ENCODE data around the gene RAD18.

RAD18 gene

DNA sequence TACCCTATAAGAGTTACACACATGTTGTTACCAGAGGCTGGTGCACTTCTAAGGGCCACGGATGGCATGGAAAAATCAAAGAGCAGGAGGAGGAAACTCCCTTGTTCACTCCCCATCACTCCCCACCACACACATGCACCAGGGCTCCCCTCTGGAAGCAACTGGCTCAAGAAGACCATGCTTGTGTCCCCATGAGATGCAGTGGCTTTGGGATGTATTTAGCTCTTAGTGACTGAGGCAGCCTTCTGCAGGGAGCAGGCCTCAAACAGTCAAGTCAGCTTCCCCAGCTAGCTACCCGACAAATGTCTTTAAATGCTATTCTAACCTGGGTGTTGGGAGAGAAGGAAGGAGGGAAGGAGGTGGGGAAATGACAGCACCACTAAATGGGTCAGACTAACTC, 32.9 kb upstream of the RAD18 start:
- TF ChIP-seq POLR2AphosphoS5 (IDR thresholded peaks at IDR 0.05; ENCODE audit: low read depth, low read length), result no peak
- TF ChIP-seq FOXP2 (optimal IDR thresholded peaks at IDR 0.05; ENCODE audit: borderline replicate concordance, extremely low read depth, extremely low read length, insufficient read depth), result no peak
- no peak for TF ChIP-seq SIN3A (IDR thresholded peaks at IDR 0.05; ENCODE audit: borderline replicate concordance, insufficient read depth, low read length)
- no peak for TF ChIP-seq TAF1 (IDR thresholded peaks at IDR 0.05; ENCODE audit: borderline replicate concordance, insufficient read depth, low read length)
- TF ChIP-seq, protein P1, sequence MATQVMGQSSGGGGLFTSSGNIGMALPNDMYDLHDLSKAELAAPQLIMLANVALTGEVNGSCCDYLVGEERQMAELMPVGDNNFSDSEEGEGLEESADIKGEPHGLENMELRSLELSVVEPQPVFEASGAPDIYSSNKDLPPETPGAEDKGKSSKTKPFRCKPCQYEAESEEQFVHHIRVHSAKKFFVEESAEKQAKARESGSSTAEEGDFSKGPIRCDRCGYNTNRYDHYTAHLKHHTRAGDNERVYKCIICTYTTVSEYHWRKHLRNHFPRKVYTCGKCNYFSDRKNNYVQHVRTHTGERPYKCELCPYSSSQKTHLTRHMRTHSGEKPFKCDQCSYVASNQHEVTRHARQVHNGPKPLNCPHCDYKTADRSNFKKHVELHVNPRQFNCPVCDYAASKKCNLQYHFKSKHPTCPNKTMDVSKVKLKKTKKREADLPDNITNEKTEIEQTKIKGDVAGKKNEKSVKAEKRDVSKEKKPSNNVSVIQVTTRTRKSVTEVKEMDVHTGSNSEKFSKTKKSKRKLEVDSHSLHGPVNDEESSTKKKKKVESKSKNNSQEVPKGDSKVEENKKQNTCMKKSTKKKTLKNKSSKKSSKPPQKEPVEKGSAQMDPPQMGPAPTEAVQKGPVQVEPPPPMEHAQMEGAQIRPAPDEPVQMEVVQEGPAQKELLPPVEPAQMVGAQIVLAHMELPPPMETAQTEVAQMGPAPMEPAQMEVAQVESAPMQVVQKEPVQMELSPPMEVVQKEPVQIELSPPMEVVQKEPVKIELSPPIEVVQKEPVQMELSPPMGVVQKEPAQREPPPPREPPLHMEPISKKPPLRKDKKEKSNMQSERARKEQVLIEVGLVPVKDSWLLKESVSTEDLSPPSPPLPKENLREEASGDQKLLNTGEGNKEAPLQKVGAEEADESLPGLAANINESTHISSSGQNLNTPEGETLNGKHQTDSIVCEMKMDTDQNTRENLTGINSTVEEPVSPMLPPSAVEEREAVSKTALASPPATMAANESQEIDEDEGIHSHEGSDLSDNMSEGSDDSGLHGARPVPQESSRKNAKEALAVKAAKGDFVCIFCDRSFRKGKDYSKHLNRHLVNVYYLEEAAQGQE (IDR thresholded peaks at IDR 0.05; ENCODE audit: insufficient read depth in 1 of 2, low read depth in 2 of 2, low read length in 2 of 2), result no peak

- no peak for TF ChIP-seq POLR2AphosphoS5 (IDR thresholded peaks at IDR 0.05; ENCODE audit: low read depth, low read length)
These were observed 31.0 kb upstream of the RAD18 start for GRCh38 chr3:8994226-8994625.

DNA sequence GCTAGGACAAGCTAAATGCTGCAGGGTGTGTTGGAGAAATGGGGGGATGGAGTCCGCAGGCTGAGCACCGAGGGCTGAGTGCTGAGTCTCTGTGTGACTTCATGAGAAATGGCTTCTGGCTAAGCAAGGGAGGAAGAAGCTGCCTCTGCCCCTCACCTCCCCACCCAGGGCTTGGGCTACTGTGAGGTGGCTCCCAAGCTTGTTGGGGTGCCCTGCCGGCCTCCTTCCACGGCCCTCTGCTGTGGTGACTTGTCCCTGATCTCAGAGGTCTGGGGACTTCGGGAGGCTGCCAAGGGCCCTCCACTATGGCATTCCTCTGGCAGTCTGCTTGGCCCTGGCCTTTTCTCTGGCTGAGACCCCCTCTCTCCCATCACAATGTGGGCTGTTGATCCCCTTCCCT, 30.1 kb upstream of the RAD18 start:
- TF ChIP-seq TAF1 (IDR thresholded peaks at IDR 0.05; ENCODE audit: borderline replicate concordance, insufficient read depth, low read length), result no peak
- TF ChIP-seq SIN3A (IDR thresholded peaks at IDR 0.05; ENCODE audit: borderline replicate concordance, insufficient read depth, low read length), result no peak
- TF ChIP-seq POLR2AphosphoS5 (IDR thresholded peaks at IDR 0.05; ENCODE audit: low read depth, low read length), result no peak
- no peak for TF ChIP-seq FOXP2 (optimal IDR thresholded peaks at IDR 0.05; ENCODE audit: borderline replicate concordance, extremely low read depth, extremely low read length, insufficient read depth)
- TF ChIP-seq, protein P1 (IDR thresholded peaks at IDR 0.05; ENCODE audit: insufficient read depth in 1 of 2, low read depth in 2 of 2, low read length in 2 of 2), result no peak

GRCh38 chr3:8992854-8993253, 29.6 kb upstream of the RAD18 start:
- TF ChIP-seq FOXP2 (optimal IDR thresholded peaks at IDR 0.05; ENCODE audit: borderline replicate concordance, extremely low read depth, extremely low read length, insufficient read depth) (no peak), SIN3A (IDR thresholded peaks at IDR 0.05; ENCODE audit: borderline replicate concordance, insufficient read depth, low read length) (no peak), POLR2AphosphoS5 (IDR thresholded peaks at IDR 0.05; ENCODE audit: low read depth, low read length) (no peak)

DNA sequence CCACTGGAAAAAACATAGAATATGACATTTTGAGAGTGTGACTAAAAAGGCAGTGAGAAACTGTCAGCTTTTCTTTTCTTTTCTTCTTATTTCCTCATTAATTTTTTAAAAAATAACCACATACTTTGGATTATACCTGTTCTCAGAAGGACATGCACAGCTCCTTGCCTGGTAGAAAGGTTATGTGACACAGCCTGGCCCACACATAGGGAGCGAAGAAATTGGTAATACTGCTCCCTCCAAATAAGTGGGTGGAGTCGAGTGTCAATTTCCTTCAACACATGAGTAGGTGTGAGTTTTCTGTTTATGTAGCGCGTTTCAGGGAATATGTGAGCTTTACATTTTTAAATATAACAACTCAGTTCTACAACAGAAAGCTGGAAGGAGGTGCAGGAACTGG, 28.9 kb upstream of the RAD18 start:
- TF ChIP-seq POLR2AphosphoS5 (IDR thresholded peaks at IDR 0.05; ENCODE audit: low read depth, low read length) (no peak), SIN3A (IDR thresholded peaks at IDR 0.05; ENCODE audit: borderline replicate concordance, insufficient read depth, low read length) (no peak), TAF1 (IDR thresholded peaks at IDR 0.05; ENCODE audit: borderline replicate concordance, insufficient read depth, low read length) (no peak), FOXP2 (optimal IDR thresholded peaks at IDR 0.05; ENCODE audit: borderline replicate concordance, extremely low read depth, extremely low read length, insufficient read depth) (no peak)
- TF ChIP-seq, protein P1 (IDR thresholded peaks at IDR 0.05; ENCODE audit: insufficient read depth in 1 of 2, low read depth in 2 of 2, low read length in 2 of 2), result no peak

DNA sequence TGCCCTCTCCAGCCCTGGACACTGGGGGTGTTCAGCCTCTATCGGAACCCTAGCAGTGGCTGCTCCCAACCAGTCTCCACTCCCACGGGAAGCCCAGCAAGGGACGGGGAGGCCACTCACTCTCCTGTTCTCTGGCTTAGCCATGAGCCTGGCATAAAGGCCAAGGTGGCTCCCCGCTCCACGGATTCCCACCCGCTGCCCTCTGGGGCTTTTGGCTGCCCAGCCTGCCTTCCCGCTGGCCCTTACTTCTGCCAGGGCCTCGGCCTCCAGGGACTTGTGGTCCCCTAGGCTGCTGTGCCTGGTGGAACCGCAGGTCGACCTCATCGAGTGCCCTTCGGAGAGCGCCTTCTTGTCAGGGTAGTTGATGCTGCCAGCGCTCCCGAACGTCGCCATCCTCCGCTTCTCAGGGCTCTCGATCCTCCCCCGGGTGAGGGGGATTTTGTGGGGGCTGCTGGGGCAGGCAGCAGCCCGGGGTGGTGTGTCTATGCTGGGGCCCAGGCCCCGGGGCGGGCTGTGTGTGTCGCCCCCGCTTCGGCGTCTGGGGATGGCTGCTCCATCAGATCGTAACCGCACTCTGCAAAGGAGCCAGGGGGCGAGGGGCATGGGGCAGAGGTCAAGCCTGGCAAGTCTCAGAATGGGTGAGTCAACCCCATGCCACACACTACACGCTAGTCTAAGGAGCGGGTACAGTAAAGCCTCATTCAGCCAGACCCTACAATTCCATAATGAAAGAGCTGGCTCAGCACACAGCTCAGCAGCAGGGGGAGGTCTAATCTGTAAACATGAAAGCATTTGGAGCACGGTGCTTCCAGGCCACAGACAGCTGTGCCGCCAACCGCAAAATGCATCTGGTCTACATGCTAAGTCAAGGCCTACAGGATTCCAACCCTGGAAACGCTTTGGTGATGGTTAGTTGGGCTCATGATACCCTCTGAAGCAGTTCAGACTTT, 27.3 kb upstream of the RAD18 start:
- TF ChIP-seq, protein P1 (IDR thresholded peaks at IDR 0.05; ENCODE audit: insufficient read depth in 1 of 2, low read depth in 2 of 2, low read length in 2 of 2), result no peak
- TF ChIP-seq FOXP2 (optimal IDR thresholded peaks at IDR 0.05; ENCODE audit: borderline replicate concordance, extremely low read depth, extremely low read length, insufficient read depth) (no peak), TAF1 (IDR thresholded peaks at IDR 0.05; ENCODE audit: borderline replicate concordance, insufficient read depth, low read length) (no peak), POLR2AphosphoS5 (IDR thresholded peaks at IDR 0.05; ENCODE audit: low read depth, low read length) (no peak), SIN3A (IDR thresholded peaks at IDR 0.05; ENCODE audit: borderline replicate concordance, insufficient read depth, low read length) (no peak)
